ENCODE measurements around the gene SUCLG2.

Gene SUCLG2

GRCh38 chr3:67648229-67648628 is 6.2 kb downstream of the SUCLG2 start:
- DNase-seq = no peak

GRCh38 chr3:67647390-67647878 is 7.0 kb downstream of the SUCLG2 start:
- DNase-seq = no peak

GRCh38 chr3:67646586-67647234 is 7.7 kb downstream of the SUCLG2 start:
- no peak for DNase-seq

GRCh38 chr3:67644827-67645226 is 9.6 kb downstream of the SUCLG2 start:
- no peak for DNase-seq

GRCh38 chr3:67642734-67643133 is 11.7 kb downstream of the SUCLG2 start:
- DNase-seq = no peak

GRCh38 chr3:67642190-67642589 is 12.2 kb downstream of the SUCLG2 start:
- no peak for DNase-seq

- DNase-seq = no peak
Observed at GRCh38 chr3:67641451-67641850, 13.0 kb downstream of the SUCLG2 start.

GRCh38 chr3:67640023-67640660 is 14.3 kb downstream of the SUCLG2 start:
- no peak for DNase-seq

- no peak for DNase-seq
Observed at GRCh38 chr3:67637255-67637900, 17.0 kb downstream of the SUCLG2 start.

GRCh38 chr3:67635806-67636205 is 18.6 kb downstream of the SUCLG2 start:
- DNase-seq = no peak

- DNase-seq = no peak
Observed at GRCh38 chr3:67635257-67635656, 19.2 kb downstream of the SUCLG2 start.

GRCh38 chr3:67630666-67631362 is 23.6 kb downstream of the SUCLG2 start:
- DNase-seq = no peak

GRCh38 chr3:67624687-67625086 is 29.7 kb downstream of the SUCLG2 start:
- DNase-seq = no peak

GRCh38 chr3:67624078-67624477 is 30.3 kb downstream of the SUCLG2 start:
- no peak for DNase-seq

- DNase-seq = no peak
Observed at GRCh38 chr3:67622652-67623051, 31.8 kb downstream of the SUCLG2 start.

- DNase-seq = no peak
Observed at GRCh38 chr3:67620869-67621268, 33.5 kb downstream of the SUCLG2 start.

GRCh38 chr3:67619991-67620390 is 34.4 kb downstream of the SUCLG2 start:
- no peak for DNase-seq

- DNase-seq = no peak
Observed at GRCh38 chr3:67617518-67617917, 36.9 kb downstream of the SUCLG2 start.

GRCh38 chr3:67616046-67616445 is 38.4 kb downstream of the SUCLG2 start:
- no peak for DNase-seq

- DNase-seq = no peak
Observed at GRCh38 chr3:67614195-67614594, 40.2 kb downstream of the SUCLG2 start.

- DNase-seq = no peak
Observed at GRCh38 chr3:67610458-67610857, 44.0 kb downstream of the SUCLG2 start.

- no peak for DNase-seq
Observed at GRCh38 chr3:67609709-67610108, 44.7 kb downstream of the SUCLG2 start.

- DNase-seq = no peak
Observed at GRCh38 chr3:67608034-67608433, 46.4 kb downstream of the SUCLG2 start.

GRCh38 chr3:67605377-67605776 is 49.0 kb downstream of the SUCLG2 start:
- DNase-seq = no peak

Measured in activated gamma-delta T cell (primary cell).